COR-L47 (cell line): ENCODE data around the gene MLST8.
A peak's percentile ranks its signal among the peaks of the same experiment; 100 is the strongest.

Experiments
- DNase-seq: peaks from one replicate; lab custom pipeline; 2025; lab: John Stamatoyannopoulos, UW

The MLST8 gene

GRCh38 chr16:2173366-2173765 is 31.9 kb upstream of the MLST8 start:
- no peak for DNase-seq

DNA sequence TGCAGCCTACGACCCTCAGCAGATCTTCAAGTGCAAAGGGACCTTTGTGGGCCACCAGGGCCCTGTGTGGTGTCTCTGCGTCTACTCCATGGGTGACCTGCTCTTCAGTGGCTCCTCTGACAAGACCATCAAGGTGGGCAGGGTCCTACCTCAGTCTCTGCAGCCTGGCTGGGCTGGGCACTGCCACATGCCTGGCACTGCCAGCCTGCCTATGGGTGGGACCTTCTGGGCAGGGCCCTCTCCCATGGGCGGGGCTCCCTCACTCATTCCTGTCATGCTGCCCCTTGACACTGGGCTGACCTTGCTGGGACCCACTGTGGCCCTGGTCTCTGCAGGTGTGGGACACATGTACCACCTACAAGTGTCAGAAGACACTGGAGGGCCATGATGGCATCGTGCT is 31.3 kb upstream of the MLST8 start:
- DNase-seq: no peak

DNA sequence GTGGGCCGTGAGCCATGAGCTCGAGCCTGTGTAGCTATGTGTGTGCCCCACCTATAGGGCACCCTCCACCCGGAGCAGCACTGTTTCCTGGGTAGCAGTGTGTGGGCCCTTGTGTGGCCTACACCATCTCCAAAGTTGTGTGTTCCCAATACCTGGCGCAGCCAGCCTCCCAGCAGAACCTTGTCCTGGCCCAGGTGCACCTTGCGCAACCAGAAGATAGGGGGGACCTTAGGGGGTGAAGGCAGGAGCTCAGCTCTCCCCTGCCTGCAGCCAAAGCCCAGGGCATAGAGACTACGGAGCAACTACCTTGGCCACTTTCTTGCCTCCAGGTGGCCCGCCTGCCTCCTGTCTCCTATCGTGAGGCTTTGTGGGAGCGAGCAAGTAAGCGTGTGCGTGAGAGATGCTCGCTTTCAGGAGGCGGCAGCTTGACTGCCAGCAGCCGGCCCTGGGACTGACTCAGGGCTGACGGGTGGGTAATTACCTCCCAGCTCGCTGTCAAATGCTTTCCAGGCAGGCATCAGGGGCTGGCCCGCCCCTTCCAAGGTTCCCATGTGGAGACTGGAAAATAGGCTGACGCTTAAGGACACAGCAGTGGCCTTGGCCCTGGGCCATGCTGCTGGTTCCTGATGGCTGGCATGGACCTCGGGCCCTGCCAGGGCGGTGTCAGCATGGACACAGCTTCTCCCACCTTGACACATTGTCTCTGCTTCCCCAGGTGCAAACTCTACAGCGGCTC is 30.7 kb upstream of the MLST8 start:
- peak; percentile 34 for DNase-seq

DNA sequence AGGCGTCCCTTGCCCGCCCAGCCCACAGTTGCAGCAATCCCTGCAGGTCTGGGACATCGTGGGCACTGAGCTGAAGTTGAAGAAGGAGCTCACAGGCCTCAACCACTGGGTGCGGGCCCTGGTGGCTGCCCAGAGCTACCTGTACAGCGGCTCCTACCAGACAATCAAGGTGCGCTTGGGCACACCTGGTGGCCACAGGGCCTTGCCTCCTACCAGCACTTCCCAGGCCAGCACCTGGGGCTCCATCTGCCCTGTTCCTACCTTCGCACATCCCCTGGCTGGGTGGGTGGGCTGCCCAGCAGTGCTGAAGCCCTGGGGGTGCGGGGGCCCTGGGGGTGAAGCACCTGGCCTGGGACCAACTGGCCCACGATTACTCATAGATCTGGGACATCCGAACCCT is 29.8 kb upstream of the MLST8 start:
- no peak for DNase-seq

- no peak for DNase-seq
These were observed 29.2 kb upstream of the MLST8 start for GRCh38 chr16:2176047-2176446.

- no peak for DNase-seq
These were observed 28.2 kb upstream of the MLST8 start for GRCh38 chr16:2177101-2177500.

- DNase-seq: no peak
These were observed 27.7 kb upstream of the MLST8 start for GRCh38 chr16:2177561-2177960.

GRCh38 chr16:2178321-2179106 is 26.7 kb upstream of the MLST8 start:
- DNase-seq: no peak

DNA sequence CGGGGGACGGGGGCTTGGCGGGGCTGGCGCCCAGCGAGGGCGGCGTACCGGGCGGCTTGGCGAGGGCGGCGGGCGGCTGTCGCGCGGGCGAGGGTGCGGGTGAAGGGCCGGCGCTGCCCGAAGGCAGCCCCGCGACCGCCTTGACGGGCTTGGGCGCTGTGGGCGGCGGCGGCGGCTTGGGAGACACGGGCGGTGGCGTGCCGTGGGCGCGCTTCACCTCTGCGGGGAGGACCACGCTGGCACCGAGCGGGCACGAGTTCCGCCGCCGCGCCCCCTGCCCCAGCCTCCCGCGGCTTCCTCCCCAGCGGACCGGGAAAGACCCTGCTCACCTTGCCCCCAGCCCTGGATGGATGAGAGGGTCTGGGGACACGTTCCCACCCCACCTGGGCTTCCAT is 26.1 kb upstream of the MLST8 start:
- DNase-seq: no peak

DNA sequence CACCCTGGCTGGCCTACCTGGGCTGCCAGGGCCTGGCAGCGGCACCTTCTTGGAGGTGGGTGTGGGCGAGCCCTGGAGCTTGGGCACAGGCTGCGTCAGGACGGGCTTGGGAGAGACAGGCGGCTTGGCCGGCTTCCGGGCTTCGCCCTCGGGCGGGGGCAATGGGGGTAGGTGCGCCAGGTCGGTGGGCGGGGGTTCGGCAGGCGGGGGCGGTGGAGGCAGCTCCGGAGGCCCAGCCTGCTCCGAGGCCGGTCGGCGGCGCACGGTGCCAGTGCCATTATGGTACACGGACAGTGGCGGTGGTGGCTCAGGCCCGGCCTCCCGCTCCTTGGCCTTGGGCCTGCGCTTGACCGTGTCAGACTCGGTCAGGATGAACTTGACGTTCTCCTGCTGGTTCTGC is 25.7 kb upstream of the MLST8 start:
- no peak for DNase-seq

GRCh38 chr16:2180461-2180860 is 24.8 kb upstream of the MLST8 start:
- no peak for DNase-seq

GRCh38 chr16:2180962-2181923 is 24.0 kb upstream of the MLST8 start:
- no peak for DNase-seq

DNA sequence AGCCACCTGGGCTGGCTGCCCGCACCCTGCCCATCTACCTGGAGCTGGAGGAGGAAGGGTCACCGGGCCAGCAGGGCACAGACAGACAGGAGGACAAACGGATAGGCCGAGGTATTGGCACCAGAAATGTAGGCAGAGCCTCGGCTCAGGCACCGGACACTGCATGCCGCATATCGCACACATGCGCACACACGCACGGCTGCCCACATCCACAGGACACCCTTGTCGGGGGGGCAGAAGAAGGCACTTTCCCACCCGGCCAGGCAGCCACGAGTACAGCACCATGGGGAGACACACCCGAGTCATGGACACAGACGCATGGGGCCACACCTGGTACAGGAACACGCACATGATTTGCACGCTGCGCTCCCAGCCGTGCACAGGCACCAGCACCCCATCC is 23.3 kb upstream of the MLST8 start:
- no peak for DNase-seq

DNA sequence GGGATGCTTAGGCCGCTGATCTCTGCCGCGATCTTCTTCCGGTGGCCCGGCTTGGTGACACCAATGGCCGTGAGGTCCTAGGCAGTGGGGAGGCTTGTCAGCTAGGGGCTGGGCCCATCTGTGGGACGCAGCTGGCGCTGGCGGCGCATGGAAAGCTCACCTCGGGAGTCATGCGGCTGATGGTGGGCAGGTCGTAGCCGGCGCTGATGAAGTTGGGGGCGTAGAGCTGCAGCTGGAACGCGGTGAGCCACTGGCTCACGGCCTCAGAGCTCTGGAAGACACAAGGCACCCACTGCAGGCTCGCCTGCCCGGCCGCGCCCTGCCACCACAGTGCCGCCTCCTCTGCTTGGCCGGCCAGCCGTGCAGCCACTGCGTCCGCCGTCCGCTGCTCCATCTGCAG is 21.6 kb upstream of the MLST8 start:
- no peak for DNase-seq

DNA sequence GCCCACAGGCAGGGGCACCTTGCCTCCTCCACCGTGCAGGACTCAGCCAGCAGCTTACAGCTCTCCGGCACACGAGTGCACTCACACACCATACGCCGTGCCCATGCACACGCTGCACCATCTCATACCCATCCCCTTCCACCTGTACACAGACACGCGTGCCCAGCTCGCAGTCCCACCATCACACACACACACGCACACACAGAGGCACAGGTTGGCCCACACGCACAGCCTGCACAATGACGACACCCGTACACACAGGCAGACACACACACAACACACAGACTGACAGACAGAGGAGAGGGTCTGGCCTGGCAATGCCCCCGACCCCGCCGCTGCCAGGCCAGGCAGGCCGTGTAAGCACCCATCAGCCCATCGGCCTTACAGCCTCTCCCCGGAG is 20.9 kb upstream of the MLST8 start:
- no peak for DNase-seq

DNA sequence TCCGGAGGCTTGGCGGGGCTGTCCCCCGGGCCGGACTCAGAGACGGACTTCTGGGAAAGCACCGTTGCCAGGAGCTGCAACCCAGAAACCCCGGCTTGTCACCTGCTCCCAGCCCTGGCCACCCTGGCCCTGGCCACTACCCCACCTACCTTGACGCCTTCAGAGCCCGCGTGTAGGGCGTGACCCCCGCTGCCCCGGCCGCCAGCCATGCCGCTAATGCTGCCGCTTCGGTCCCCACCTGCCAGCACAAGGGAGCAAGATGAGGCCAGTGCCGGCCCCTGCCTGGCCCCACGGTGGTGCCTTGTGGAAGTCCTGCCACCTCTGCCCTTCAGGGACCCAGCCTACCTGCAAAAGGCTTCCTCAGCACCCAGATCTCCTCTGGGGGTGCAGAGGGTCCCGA is 20.3 kb upstream of the MLST8 start:
- no peak for DNase-seq

- no peak for DNase-seq
These were observed 19.2 kb upstream of the MLST8 start for GRCh38 chr16:2186064-2186463.

- no peak for DNase-seq
These were observed 18.7 kb upstream of the MLST8 start for GRCh38 chr16:2186505-2186904.

- DNase-seq: no peak
These were observed 18.0 kb upstream of the MLST8 start for GRCh38 chr16:2187212-2187611.

DNA sequence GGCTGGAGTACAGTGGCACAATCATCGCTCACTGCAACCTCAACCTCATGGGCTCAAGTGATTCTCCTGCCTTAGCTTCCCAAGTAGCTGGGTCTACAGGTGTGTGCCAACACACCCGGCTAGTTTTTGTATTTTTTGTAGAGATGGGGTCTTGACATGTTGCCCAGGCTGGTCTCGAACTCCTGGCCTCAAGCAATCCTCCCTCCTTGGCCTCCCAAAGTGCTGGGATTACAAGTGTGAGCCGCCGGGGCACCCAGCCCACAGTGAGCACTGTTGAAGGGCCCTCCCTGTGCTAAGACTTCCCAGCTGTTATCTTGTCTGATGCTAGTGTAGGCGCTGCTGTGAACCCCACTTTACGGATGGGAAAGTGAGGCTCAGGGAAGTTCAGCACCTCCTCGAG is 16.9 kb upstream of the MLST8 start:
- no peak for DNase-seq

DNA sequence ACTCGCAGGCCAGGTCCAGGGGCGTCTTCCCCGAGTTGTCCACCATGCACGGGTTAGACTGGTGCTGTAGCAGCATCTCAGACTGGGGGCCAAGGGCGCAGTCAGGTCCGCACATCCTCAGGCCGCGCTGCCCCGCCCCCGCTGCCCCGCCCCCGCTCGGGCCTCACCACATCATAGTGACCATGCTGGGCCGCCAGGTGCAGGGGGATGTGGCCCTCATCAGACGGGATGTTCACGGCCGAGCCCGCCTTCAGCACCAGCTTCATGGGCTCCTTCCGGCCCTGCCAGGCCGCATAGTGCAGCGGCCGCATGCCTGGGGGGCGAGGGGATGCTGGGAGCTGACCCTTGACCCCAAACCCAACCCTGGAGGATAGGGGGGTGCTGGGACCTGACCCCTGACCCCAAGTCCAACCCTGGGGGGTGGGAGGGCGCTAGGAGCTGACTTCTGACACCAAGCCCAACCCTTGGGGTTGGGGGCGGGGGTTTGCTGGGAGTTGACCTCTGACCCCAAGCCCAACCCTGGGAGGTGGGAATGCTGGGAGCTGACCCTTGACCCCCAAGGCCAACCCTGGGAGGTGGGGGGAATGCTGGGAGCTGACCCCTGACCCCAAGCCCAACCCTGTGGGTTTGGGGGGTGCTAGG is 15.9 kb upstream of the MLST8 start:
- no peak for DNase-seq
